Smooth muscle cell of the brain vasculature (primary cell): Measurements from ENCODE around the gene ENTHD1.

ENCODE experiments used
- DNase-seq: peaks from one replicate; pipeline ENCODE4 v3.0.0-alpha.2; 2012; ENCODE audit warnings: low read depth, low spot score

The ENTHD1 gene

DNA sequence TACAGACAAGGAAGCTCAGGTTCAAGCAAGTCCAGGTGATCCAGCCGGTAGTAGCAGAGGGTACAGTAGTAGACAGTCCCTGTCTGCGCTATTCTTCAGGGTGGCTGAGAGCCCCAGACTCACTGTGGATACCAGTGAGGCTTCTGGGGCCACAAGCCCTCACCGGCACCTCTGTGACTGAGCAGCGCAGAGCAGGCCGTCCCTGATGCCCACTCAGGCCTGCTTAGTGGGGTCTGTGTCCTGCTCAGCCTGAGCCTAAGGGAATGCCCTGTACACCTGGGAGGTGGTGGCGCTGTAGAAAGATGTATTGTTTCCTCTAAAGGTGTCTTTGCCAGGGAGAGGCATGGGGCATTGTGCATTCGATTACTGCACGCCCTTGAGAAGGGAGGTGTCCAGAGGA lies 179.2 kb downstream of the ENTHD1 start:
- DNase-seq: no peak

GRCh38 chr22:39713799-39714290 lies 179.7 kb downstream of the ENTHD1 start:
- no peak for DNase-seq

- no peak for DNase-seq
Measured at GRCh38 chr22:39712751-39713525, 180.6 kb downstream of the ENTHD1 start.

- DNase-seq: no peak
Measured at GRCh38 chr22:39712081-39712480, 181.5 kb downstream of the ENTHD1 start.

GRCh38 chr22:39710380-39711150 lies 183.0 kb downstream of the ENTHD1 start:
- no peak for DNase-seq

- no peak for DNase-seq
Measured at GRCh38 chr22:39707816-39708215, 185.7 kb downstream of the ENTHD1 start.

DNA sequence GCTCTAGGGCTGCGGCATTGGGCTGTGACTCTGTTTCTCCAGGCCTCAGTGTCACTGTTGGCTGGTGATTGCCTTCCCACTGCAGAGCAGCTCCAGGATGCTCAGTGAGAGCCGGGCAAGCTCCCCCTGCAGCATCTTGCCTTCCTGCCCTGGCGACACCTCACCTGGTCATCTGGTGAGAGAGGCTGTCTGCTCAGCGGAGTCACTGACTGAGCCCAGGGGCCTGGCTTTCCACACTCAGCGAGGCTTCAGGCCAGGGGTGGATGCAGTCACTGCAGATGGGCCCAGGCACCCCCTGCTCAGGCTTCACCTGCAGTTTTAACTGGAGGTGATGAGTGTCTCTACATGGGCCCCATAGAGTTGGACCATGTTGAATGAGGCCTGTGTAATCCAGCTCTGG lies 186.2 kb downstream of the ENTHD1 start:
- DNase-seq: no peak

DNA sequence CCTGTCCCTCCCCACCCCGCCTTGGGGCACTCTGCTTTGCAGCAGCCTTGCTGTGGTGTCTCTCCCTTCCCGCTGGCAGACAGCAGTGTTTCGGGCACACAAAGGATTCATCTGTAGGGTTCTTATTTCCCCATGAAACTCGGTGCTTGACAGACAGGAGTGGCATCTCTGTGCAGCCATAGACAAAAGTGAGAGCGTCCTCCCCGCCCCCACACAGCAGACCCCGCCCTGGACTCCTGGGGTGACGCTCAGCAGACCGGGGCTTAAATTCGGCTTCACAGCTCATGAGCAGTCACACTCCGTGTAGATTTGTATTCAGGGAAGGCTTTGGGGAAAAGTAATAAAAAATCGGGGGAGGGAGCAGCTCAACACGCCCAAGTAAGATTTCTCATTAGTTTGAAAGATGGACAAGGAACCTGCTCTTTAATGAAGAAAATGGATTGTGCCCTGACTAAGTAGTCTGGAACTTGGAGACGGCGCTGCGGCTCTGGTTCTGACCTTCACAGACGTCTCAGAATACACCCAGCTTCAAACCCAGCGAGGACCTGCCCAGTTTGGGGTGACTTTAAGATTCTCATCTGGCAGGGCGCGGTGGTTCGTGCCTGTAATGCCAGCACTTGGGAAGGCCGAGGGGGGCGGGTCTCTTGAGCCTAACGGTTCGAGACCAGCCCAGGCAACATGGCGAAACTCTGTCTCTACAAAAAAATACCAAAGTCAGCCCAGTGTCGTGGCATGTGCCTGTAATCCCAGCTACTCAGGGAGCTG lies 187.0 kb downstream of the ENTHD1 start:
- DNase-seq: no peak

DNA sequence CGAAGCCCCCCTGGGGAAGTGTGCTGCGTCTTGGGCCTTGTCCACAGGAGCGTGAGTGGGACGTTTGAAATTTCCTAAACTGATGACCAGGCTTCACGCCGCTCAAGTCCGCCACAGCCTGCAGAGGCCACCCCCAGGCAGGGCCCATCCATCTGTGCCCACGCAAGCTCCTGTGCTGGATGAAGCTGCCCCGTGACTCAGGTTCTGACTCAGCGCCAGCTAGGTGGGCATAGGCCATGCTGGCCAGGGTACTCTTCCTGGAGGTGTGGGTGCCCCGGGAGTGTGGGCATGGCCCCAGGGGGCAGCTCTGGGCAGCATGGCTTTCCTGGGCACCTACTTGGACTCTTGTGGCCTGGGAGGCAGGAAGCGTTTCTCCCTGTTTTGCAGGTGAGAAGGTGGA lies 188.2 kb downstream of the ENTHD1 start:
- DNase-seq: no peak

GRCh38 chr22:39703928-39704639 lies 189.5 kb downstream of the ENTHD1 start:
- DNase-seq: no peak

GRCh38 chr22:39703091-39703490 lies 190.5 kb downstream of the ENTHD1 start:
- no peak for DNase-seq

DNA sequence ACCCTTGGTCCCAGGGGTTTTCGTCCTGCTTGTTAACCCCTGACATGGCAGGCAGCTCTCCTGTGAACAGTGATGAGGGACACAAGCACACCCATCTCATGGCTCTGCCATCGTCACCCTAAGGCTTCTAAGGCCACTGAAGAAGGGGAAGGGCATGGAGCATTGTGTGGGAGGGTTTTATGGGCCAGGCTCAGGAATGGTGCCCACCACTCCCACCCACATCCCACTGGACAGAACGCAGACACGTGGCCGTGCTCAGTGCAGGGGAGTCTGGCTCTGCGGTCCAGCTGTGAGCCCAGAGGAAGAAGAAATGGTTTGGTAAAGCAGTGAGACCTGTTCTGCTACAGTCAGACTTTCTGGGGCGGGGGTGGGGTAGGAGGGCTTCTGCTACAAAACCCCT lies 193.0 kb downstream of the ENTHD1 start:
- DNase-seq: no peak

DNA sequence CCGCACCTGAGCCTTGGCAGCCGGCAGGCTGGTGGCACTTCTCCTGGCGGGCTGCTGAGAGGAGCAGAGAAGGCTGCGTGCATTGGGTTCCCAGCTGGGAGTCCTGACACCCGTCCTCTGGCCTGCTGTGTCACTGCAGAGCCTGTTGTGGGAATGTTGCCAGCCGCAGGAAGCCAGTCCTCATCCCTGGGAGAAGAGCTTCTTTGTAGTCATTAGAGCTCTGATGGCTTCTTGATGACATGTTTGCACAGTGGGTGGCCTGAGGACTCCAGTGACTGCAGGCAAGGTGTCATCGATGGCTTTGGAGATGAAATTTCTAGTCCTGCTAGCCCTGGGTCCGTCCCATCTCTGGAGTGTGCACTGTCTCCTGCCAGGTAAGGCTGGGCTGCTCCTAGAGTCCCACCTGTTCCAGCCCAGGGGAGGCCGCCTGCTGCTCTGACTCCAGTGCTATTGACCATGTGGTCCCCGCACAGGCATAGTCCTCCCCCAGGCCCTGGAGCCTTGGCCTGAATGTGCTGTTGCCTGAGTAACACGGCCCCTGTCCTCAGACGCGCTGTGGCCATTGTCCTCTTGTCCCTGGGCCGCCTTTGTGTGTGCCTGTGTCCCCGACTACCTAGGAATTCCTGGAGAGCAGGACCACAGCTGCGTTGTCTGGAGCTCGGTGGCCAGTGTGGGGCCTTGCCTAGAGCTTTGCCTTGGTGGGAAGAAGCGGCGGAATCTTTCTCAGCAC lies 193.8 kb downstream of the ENTHD1 start:
- DNase-seq: no peak

DNA sequence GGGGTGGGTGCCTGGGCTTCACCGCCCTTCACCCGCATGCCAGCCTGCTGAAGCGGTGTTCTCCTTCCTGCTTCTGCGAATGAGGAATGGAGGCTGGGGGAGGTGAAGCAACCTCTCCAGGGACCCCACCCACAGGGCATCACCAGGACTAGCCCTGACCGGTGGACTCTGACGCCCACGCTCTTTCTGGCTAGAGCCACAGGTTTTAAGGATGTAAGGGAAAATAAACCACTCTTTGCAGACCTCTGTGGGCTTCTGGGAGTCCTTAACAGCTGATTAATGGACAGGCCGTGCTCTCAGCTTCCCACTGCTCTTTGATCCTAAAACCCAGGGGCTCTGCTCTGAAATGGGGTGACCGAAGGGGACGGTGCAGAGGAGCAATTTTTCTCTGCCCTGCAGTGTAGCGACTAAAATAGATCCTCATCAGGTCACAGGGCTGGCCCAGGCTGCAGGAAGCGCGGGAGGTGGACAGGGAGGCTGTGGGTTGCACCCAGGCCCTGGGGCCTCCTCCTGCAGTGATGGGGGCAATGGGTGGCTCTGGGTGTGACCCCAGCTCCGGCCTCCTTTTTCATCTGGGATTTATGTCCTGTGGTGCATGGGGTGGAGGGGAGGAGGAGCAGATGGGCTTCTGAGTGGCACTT lies 195.7 kb downstream of the ENTHD1 start:
- no peak for DNase-seq

DNA sequence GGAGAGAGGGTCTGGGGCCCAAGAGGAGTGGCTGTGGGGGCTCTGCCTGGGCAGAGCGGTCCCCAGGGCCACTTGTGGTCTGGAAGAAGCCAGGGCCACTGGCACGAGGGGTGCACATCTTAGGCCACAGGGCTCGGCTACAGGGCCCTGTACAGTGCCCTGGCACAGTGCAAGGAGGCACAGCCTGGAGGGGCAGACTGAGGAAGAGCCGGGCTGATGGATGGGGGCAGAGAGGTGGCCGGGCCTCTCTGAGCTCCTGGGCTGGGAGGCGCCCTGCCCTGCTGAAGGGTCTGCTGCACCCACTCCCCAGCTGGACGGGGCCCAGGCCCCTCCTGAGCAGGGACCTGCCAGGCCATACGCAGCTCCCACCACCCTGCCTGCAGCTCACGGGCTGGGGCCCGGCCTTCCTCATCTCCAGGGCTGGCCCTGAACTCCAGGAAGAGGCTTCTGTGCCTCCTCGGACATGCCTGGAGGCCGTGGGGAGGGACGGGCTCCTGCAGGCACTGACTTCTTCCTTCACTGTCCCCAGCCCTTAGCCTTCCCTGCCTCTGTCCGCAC lies 199.5 kb downstream of the ENTHD1 start:
- no peak for DNase-seq
